A549 (cell line): ENCODE data around the gene ZNF143.

Experiments
- CTCF ChIP-seq: fragments of >200 bp; sonication (Bioruptor Twin); formaldehyde crosslinking; IDR thresholded peaks from 3 replicates; pipeline ENCODE4 v1.5.1; 2016
- EP300 ChIP-seq, 2 experiments: fragments of >200 bp; sonication (Bioruptor Twin); formaldehyde crosslinking; IDR thresholded peaks; 2 replicates in 1 of 2; 3 replicates in 1 of 2; pipeline ENCODE4 v1.6.1; 2016 to 2017
- KDM1A ChIP-seq: fragments of 200-600 bp; sonication (generic); IDR thresholded peaks from 2 replicates; pipeline ENCODE4 v1.6.1; 2016; ENCODE audit warnings: low read depth, mild to moderate bottlenecking
- POLR2A ChIP-seq: IDR thresholded peaks from 2 replicates; pipeline ENCODE4 v1.6.1; 2012; ENCODE audit warnings: mild to moderate bottlenecking, low read length
- SREBF2 ChIP-seq: fragments of 450-650 bp; IDR thresholded peaks from 2 replicates; pipeline ENCODE4 v1.6.1; 2014; ENCODE audit warnings: mild to moderate bottlenecking, moderate library complexity
- USF2 ChIP-seq: fragments of 450-650 bp; IDR thresholded peaks from 2 replicates; pipeline ENCODE4 v1.6.1; 2014; ENCODE audit warnings: antibody characterized with exemption
- ZC3H11A ChIP-seq: fragments of 450-650 bp; IDR thresholded peaks from 2 replicates; pipeline ENCODE4 v1.6.1; 2014; ENCODE audit warnings: antibody characterized with exemption, mild to moderate bottlenecking

GRCh38 chr11:9550191-9550628 lies 89.4 kb downstream of the ZNF143 start:
- TF ChIP-seq EP300 (IDR thresholded peaks at IDR 0.05) (no peak), SREBF2 (no peak), USF2 (no peak), KDM1A (no peak), CTCF (no peak), POLR2A (no peak), ZC3H11A (no peak)
